ENCODE data around the gene GOLGB1. TPM values are rescaled to one million over a fixed set of nuclear protein-coding genes. Genes with fewer than 3 reads are reported as not detected.

GOLGB1 gene
- total and polyA plus RNA-seq, 10 of the 15 experiments (the other 5 are each of a cell fraction or from before 2014, with no cell fraction given) = 7.4 to 34.5 (median 21.8) TPM

DNA sequence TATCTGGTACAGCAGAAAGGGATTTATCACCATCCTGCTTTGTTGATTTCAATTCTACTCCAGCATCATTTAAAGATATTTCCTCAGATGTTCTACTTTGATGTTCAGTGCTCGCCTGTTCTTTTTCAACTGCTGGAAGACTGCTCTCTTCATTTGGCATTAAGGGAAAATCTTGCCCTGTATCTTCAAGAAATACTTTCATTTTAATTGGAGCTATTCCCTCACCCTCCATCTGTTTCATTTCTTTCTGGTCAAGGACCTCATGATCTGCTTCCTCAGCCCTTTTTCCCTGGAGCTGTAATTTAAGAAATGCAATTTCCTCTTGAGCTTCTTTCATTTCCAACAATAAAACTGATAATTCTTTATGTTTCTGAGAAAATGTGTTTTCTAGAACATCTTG, 51.1 kb downstream of the GOLGB1 start:
- CTCF ChIA-PET = interaction anchor here (0.7 to 1.5 kb wide), 7 partner anchors 13 to 72 kb away, joined by 3 read pairs; no protein-coding TSS in a partner anchor
- BruUV-seq (replicated peaks) = no TSS peak
- H3K9ac ChIP-seq (ENCODE audit: control insufficient read depth, insufficient read depth, low read length) = no peak overlapping the region
- no peaks in the 10 kb centered on the region for H3K27me3 ChIP-seq (replicated peaks in 1 of 2; ENCODE audit: control insufficient read depth in 2 of 2, insufficient read depth in 2 of 2, low read length in 1 of 2)
- POLR2A ChIA-PET = interaction anchor here (0.9 to 1.7 kb wide), 4 partner anchors 8 to 131 kb away, joined by 3 to 7 read pairs (median 4); no protein-coding TSS in a partner anchor
- no peak for FAIRE-seq
- SMC1A ChIA-PET (ENCODE audit: uncharacterized antibody, unreplicated experiment) = interaction anchor here (0.9 to 5.4 kb wide), 6 partner anchors 8 to 31 kb away, joined by 3 to 30 read pairs (median 4); no protein-coding TSS in a partner anchor
- TF ChIP-seq NFXL1 (IDR thresholded peaks at IDR 0.05; ENCODE audit: borderline replicate concordance) = no peak
- TF ChIP-seq BCL3 (IDR thresholded peaks at IDR 0.05; ENCODE audit: borderline replicate concordance, insufficient read depth, low read depth, low read length, poor library complexity, severe bottlenecking) = no peak
- TF ChIP-seq SPI1 (IDR thresholded peaks at IDR 0.05; ENCODE audit: borderline replicate concordance, insufficient read depth, low read depth, low read length) = no peak
- TF ChIP-seq MEF2B (IDR thresholded peaks at IDR 0.05; ENCODE audit: partially characterized antibody, poor library complexity, severe bottlenecking) = no peak
- TF ChIP-seq, protein P1, sequence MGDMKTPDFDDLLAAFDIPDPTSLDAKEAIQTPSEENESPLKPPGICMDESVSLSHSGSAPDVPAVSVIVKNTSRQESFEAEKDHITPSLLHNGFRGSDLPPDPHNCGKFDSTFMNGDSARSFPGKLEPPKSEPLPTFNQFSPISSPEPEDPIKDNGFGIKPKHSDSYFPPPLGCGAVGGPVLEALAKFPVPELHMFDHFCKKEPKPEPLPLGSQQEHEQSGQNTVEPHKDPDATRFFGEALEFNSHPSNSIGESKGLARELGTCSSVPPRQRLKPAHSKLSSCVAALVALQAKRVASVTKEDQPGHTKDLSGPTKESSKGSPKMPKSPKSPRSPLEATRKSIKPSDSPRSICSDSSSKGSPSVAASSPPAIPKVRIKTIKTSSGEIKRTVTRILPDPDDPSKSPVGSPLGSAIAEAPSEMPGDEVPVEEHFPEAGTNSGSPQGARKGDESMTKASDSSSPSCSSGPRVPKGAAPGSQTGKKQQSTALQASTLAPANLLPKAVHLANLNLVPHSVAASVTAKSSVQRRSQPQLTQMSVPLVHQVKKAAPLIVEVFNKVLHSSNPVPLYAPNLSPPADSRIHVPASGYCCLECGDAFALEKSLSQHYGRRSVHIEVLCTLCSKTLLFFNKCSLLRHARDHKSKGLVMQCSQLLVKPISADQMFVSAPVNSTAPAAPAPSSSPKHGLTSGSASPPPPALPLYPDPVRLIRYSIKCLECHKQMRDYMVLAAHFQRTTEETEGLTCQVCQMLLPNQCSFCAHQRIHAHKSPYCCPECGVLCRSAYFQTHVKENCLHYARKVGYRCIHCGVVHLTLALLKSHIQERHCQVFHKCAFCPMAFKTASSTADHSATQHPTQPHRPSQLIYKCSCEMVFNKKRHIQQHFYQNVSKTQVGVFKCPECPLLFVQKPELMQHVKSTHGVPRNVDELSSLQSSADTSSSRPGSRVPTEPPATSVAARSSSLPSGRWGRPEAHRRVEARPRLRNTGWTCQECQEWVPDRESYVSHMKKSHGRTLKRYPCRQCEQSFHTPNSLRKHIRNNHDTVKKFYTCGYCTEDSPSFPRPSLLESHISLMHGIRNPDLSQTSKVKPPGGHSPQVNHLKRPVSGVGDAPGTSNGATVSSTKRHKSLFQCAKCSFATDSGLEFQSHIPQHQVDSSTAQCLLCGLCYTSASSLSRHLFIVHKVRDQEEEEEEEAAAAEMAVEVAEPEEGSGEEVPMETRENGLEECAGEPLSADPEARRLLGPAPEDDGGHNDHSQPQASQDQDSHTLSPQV (IDR thresholded peaks at IDR 0.05) = no peak
- in situ Hi-C loops (cut with MboI) = no loop called here
- intact Hi-C loops (cut with micrococcal nuclease; ENCODE audit: unreplicated experiment) = no loop called here
- WGBS (ENCODE audit: insufficient coverage, insufficient replicate concordance, low lambda C conversion rate, missing lambda C conversion rate) = 100% methylated on average over 1 of the region's 1 CpG
- H4K20me1 ChIP-seq (ENCODE audit: control insufficient read depth, insufficient read depth) = no peaks in the 10 kb centered on the region
- H3K4me1 ChIP-seq (ENCODE audit: control insufficient read depth, insufficient read depth, low read length) = no peaks in the 10 kb centered on the region
- ATAC-seq = no peak
- no peak overlapping the region for H3K4me3 ChIP-seq
- H3K9me3 ChIP-seq (replicated peaks; ENCODE audit: control insufficient read depth, insufficient read depth, low read length) = no peaks in the 10 kb centered on the region
- no peak for DNase-seq (ENCODE audit: low read depth, low spot score)
- H3K27ac ChIP-seq (ENCODE audit: control insufficient read depth, insufficient read depth) = no peak overlapping the region
- no peaks in the 10 kb centered on the region for H3K79me2 ChIP-seq (ENCODE audit: control insufficient read depth, insufficient read depth, low read length)
- no peak overlapping the region for H2AFZ ChIP-seq (ENCODE audit: control insufficient read depth, low read depth, low read length)
- peaks cover 4 to 16% of the 10 kb centered on the region in 2 experiments for H3K36me3 ChIP-seq (ENCODE audit: control insufficient read depth in 2 of 2, insufficient read depth in 2 of 2, low read length in 1 of 2)
- RAD21 ChIA-PET (ENCODE audit: unreplicated experiment) = no interaction called here
- no peak overlapping the region for H3K4me2 ChIP-seq (ENCODE audit: control insufficient read depth, insufficient read depth)

Measured in GM12878 (cell line).